CD14-positive monocyte (primary cell): ENCODE data around the gene NLE1. TPM values are rescaled to one million over a fixed set of nuclear protein-coding genes. Genes with fewer than 3 reads are reported as not detected.

Experiments used
- DNase-seq, 3 donors: peaks; one replicate each; pipeline ENCODE4 v3.0.0-alpha.2; 2011 to 2022
- H2AFZ ChIP-seq: 2 replicates; pipeline ENCODE4 v1.6.0; 2012; ENCODE audit warnings: mild to moderate bottlenecking, low read depth, low read length, inconsistent platforms; ENCODE audit not compliant: insufficient read depth, poor library complexity, severe bottlenecking
- H3K27ac ChIP-seq, 2 donors: 1 replicate in 1 of 2; 2 replicates in 1 of 2; pipeline ENCODE4 v1.5.1; 2012 to 2013; ENCODE audit warnings: low read length in 2 of 2, control low read depth in 1 of 2, inconsistent platforms in 1 of 2, low read depth in 1 of 2, mild to moderate bottlenecking in 1 of 2
- H3K27me3 ChIP-seq, 2 donors: one replicate each; pipeline versions ENCODE4 v1.6.0 to v1.6.1; 2011 to 2013; ENCODE audit warnings: low read length in 2 of 2; ENCODE audit not compliant: control insufficient read depth in 2 of 2, insufficient read depth in 2 of 2
- H3K36me3 ChIP-seq, 2 donors: replicated peaks in 1 of 2; 1 replicate in 1 of 2; 2 replicates in 1 of 2; pipeline versions ENCODE4 v1.5.1 to v1.6.1; 2012 to 2013; ENCODE audit warnings: low read length in 2 of 2, control low read depth in 1 of 2, inconsistent platforms in 1 of 2, mild to moderate bottlenecking in 1 of 2; ENCODE audit not compliant: insufficient read depth in 2 of 2, control insufficient read depth in 1 of 2
- H3K4me1 ChIP-seq, 2 donors: 1 replicate in 1 of 2; 2 replicates in 1 of 2; pipeline versions ENCODE4 v1.5.1 to v1.6.1; 2012 to 2013; ENCODE audit warnings: low read length in 2 of 2, control low read depth in 1 of 2, inconsistent platforms in 1 of 2, mild to moderate bottlenecking in 1 of 2, moderate library complexity in 1 of 2; ENCODE audit not compliant: insufficient read depth in 2 of 2, control insufficient read depth in 1 of 2
- H3K4me2 ChIP-seq: replicated peaks from 2 replicates; pipeline ENCODE3; 2012; ENCODE audit warnings: low read length, moderate library complexity, mild to moderate bottlenecking; ENCODE audit not compliant: poor library complexity, severe bottlenecking; ENCODE audit errors: extremely low read depth
- H3K4me3 ChIP-seq, 3 experiments: fragments of 200-600 bp in 1 of 3; sonication (generic) in 1 of 3; replicated peaks in 1 of 3; 1 replicate in 2 of 3; 2 replicates in 1 of 3; pipeline ENCODE4 v1.5.1; 2011 to 2013; ENCODE audit warnings: low read length in 3 of 3, mild to moderate bottlenecking in 3 of 3, control low read depth in 2 of 3, low read depth in 2 of 3, inconsistent platforms in 1 of 3, moderate library complexity in 1 of 3
- H3K79me2 ChIP-seq: 2 replicates; pipeline ENCODE4 v1.6.0; 2012; ENCODE audit warnings: mild to moderate bottlenecking, control low read depth, inconsistent platforms, low read length, moderate library complexity; ENCODE audit not compliant: insufficient read depth
- H3K9ac ChIP-seq: 2 replicates; pipeline ENCODE4 v1.6.0; 2017; ENCODE audit warnings: low read length, mild to moderate bottlenecking; ENCODE audit not compliant: insufficient read depth, poor library complexity, severe bottlenecking
- H3K9me3 ChIP-seq, 2 donors: replicated peaks in 1 of 2; 1 replicate in 1 of 2; 2 replicates in 1 of 2; pipeline versions ENCODE4 v1.5.1 to v1.6.1; 2012 to 2013; ENCODE audit warnings: low read length in 2 of 2, control low read depth in 1 of 2; ENCODE audit not compliant: control insufficient read depth in 1 of 2, insufficient read depth in 1 of 2
- H4K20me1 ChIP-seq: 2 replicates; pipeline ENCODE4 v1.6.0; 2012; ENCODE audit warnings: mild to moderate bottlenecking, low read length, control low read depth, moderate library complexity; ENCODE audit not compliant: insufficient read depth
- H3K27ac Mint-ChIP-seq, 7 donors: one replicate each; pipeline ENCODE4 v1.8.0; 2020; ENCODE audit warnings: mild to moderate bottlenecking in 7 of 7, mixed read lengths in 7 of 7, moderate library complexity in 6 of 7, inconsistent platforms in 2 of 7
- H3K27me3 Mint-ChIP-seq, 3 donors: one replicate each; pipeline ENCODE4 v1.8.0; 2021 to 2022; ENCODE audit warnings: low read depth in 3 of 3, mild to moderate bottlenecking in 3 of 3, mixed read lengths in 3 of 3, moderate library complexity in 3 of 3, inconsistent platforms in 1 of 3
- H3K36me3 Mint-ChIP-seq, 2 donors: one replicate each; pipeline ENCODE4 v1.8.0; 2020; ENCODE audit warnings: mixed read lengths in 2 of 2, inconsistent platforms in 1 of 2, mild to moderate bottlenecking in 1 of 2
- H3K4me1 Mint-ChIP-seq: one replicate; pipeline ENCODE4 v1.8.0; 2020; ENCODE audit warnings: mild to moderate bottlenecking, mixed read lengths
- H3K4me3 Mint-ChIP-seq, 2 donors: one replicate each; pipeline ENCODE4 v1.8.0; 2020; ENCODE audit warnings: mild to moderate bottlenecking in 2 of 2, mixed read lengths in 2 of 2, moderate library complexity in 1 of 2
- H3K9me3 Mint-ChIP-seq, 7 donors: one replicate each; pipeline ENCODE4 v1.8.0; 2020 to 2022; ENCODE audit warnings: mixed read lengths in 7 of 7, mild to moderate bottlenecking in 6 of 7, moderate library complexity in 6 of 7, inconsistent platforms in 2 of 7
- WGBS: methylation state at CpG from one replicate; pipeline ENCODE4 v1.1.5; 2013; ENCODE audit warnings: missing lambda C conversion rate; ENCODE audit not compliant: insufficient coverage; 5-methylcytosine and 5-hydroxymethylcytosine counted together
- intact Hi-C, 2 donors: fragments of 100-400 bp; cut with micrococcal nuclease; formaldehyde crosslinking; loops; one replicate each; pipeline versions ENCODE4 v1.15.0 to v1.15.1; 2023
- polyA plus RNA-seq, 3 donors: library from polyadenylated mRNA; depleted of rRNA in 1 of 3; unstranded in 2 of 3; stranded (reverse) in 1 of 3; fragments of 300-500 nt in 2 of 3; fragments of >200 nt in 1 of 3; fragmentation: Illumina TruSeq in 2 of 3; gene quantifications; 1 replicate in 2 of 3; 2 replicates in 1 of 3; pipeline ENCODE4 v1.2.3, GENCODE V29; 2012 to 2021
- TF ChIP-seq, protein P1 (sequence below): fragments of 200-600 bp; IDR thresholded peaks from one replicate; pipeline ENCODE4 v1.8.0; 2022; ENCODE audit warnings: antibody characterized with exemption, mild to moderate bottlenecking

Gene NLE1
- polyA plus RNA-seq, 3 donors, result 1.6 to 3.6 (median 2.2) TPM

DNA sequence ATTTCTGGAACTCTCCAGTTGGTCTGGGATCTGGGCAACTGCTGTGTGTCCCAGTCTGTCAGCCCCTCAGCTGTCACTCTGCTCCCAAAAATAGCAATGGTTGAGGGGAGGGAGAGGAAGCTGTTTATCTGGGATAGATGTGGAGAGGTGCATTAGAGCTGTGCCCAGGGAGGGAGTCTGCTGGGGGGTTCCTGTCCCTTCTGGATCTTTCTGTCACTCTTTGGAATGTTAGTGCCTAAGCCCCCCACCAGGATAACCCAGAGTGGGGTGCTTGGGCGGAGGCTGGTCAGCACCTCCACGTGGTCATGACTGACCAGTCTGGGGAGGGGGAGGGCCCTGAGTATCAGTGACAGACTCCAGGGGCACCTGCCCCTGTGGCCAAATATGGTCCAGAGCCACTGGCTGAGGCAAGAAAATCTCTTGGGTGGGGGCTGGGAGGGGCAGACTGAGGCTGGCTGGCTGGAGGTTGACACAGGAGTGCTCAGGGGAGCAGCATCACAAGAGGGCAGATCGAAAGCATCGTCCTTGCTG, 5.3 kb upstream of the NLE1 start, which contains the start of gene UNC45B:
Gene UNC45B, plus strand, starts transcription at position 443 of the 531 bp plus-strand sequence. CDS start 447 bp downstream, outside the sequence.
- Histone ChIP-seq H3K27ac (no peak within 1 kb of the TSS), H3K9ac (no peak within 1 kb of the TSS), H3K9me3 (no peaks in the 10 kb centered on the region), H3K27me3 (no peaks in the 10 kb centered on the region), H4K20me1 (no peaks in the 10 kb centered on the region), H3K36me3 (no peaks in the 10 kb centered on the region), H3K4me2 (no peak within 1 kb of the TSS), H3K4me3 (no peak within 1 kb of the TSS), H3K4me1 (peaks cover 0 to under 1% of the 10 kb centered on the region in 2 donors), H2AFZ (no peak within 1 kb of the TSS), H3K79me2 (no peaks in the 10 kb centered on the region)
- peaks cover 1% of the 10 kb centered on the region for H3K4me1 Mint-ChIP-seq
- TF ChIP-seq, protein P1, sequence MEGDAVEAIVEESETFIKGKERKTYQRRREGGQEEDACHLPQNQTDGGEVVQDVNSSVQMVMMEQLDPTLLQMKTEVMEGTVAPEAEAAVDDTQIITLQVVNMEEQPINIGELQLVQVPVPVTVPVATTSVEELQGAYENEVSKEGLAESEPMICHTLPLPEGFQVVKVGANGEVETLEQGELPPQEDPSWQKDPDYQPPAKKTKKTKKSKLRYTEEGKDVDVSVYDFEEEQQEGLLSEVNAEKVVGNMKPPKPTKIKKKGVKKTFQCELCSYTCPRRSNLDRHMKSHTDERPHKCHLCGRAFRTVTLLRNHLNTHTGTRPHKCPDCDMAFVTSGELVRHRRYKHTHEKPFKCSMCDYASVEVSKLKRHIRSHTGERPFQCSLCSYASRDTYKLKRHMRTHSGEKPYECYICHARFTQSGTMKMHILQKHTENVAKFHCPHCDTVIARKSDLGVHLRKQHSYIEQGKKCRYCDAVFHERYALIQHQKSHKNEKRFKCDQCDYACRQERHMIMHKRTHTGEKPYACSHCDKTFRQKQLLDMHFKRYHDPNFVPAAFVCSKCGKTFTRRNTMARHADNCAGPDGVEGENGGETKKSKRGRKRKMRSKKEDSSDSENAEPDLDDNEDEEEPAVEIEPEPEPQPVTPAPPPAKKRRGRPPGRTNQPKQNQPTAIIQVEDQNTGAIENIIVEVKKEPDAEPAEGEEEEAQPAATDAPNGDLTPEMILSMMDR, result no peak
- peaks cover 5 to 10% (median 8%) of the 10 kb centered on the region in 3 donors for H3K27me3 Mint-ChIP-seq
- 87% methylated on average over 3 of the region's 4 CpGs for WGBS
- intact Hi-C loops, result no loop called here
- DNase-seq, result no peak
- H3K27ac Mint-ChIP-seq, result peak within 1 kb of the TSS in 1 of 7 donors; percentile 57
- no peak within 1 kb of the TSS for H3K4me3 Mint-ChIP-seq
- H3K9me3 Mint-ChIP-seq, result peaks cover 0 to 3% (median 0%) of the 10 kb centered on the region in 7 donors
- no peaks in the 10 kb centered on the region for H3K36me3 Mint-ChIP-seq

GRCh38 chr17:35146214-35146833, 4.2 kb upstream of the NLE1 start:
- H4K20me1 ChIP-seq, result no peaks in the 10 kb centered on the region
- H3K4me1 ChIP-seq, result peaks cover 0 to 7% of the 10 kb centered on the region in 2 donors
- Mint-ChIP-seq H3K27ac (no peak overlapping the region), H3K27me3 (peaks cover 5 to 7% (median 5%) of the 10 kb centered on the region in 3 donors), H3K4me1 (peaks cover 5% of the 10 kb centered on the region), H3K36me3 (no peaks in the 10 kb centered on the region), H3K4me3 (no peak overlapping the region), H3K9me3 (peaks cover 0 to 3% (median 0%) of the 10 kb centered on the region in 7 donors)
- TF ChIP-seq, protein P1, result no peak
- no peak overlapping the region for H3K4me2 ChIP-seq
- intact Hi-C loops, result no loop called here
- H3K9me3 ChIP-seq, result no peaks in the 10 kb centered on the region
- peaks cover 5% of the 10 kb centered on the region for H3K79me2 ChIP-seq
- 94% methylated on average over 2 of the region's 4 CpGs for WGBS
- no peaks in the 10 kb centered on the region for H3K27me3 ChIP-seq
- H2AFZ ChIP-seq, result no peak overlapping the region
- no peak overlapping the region for H3K27ac ChIP-seq
- no peaks in the 10 kb centered on the region for H3K36me3 ChIP-seq
- DNase-seq, result no peak
- H3K9ac ChIP-seq, result no peak overlapping the region
- H3K4me3 ChIP-seq, result no peak overlapping the region
